ENCODE results near the gene CCSER1. TPM values are rescaled to one million over a fixed set of nuclear protein-coding genes. Genes with fewer than 3 reads are reported as not detected.

Gene CCSER1
- total RNA-seq, 2 experiments from 2014 or later, result not detected

- DNase-seq (ENCODE audit: low spot score), result no peak
- H2AFZ ChIP-seq (ENCODE audit: low read length), result no peak overlapping the region
- BruUV-seq (replicated peaks), result no TSS peak
- no peaks in the 10 kb centered on the region for H3K4me1 ChIP-seq (ENCODE audit: insufficient read depth, low read length, poor library complexity, severe bottlenecking)
- H3K79me2 ChIP-seq (ENCODE audit: insufficient read depth, low read depth, low read length), result no peaks in the 10 kb centered on the region
- no peak overlapping the region for H3K4me3 ChIP-seq (ENCODE audit: low read depth, low read length, poor library complexity, severe bottlenecking)
- no peak overlapping the region for H3K27ac ChIP-seq (ENCODE audit: low read depth, low read length, poor library complexity, severe bottlenecking)
- intact Hi-C loops (cut with micrococcal nuclease; ENCODE audit: unreplicated experiment), result no loop called here
- no peaks in the 10 kb centered on the region for H3K36me3 ChIP-seq (ENCODE audit: insufficient read depth, low read length)
- ChIA-PET POLR2A (no interaction called here), CTCF (ENCODE audit: unreplicated experiment) (no interaction called here)
- H4K20me1 ChIP-seq (ENCODE audit: insufficient read depth, low read length), result no peaks in the 10 kb centered on the region
- no peak overlapping the region for H3K4me2 ChIP-seq (ENCODE audit: low read length)
- TF ChIP-seq, protein P1, sequence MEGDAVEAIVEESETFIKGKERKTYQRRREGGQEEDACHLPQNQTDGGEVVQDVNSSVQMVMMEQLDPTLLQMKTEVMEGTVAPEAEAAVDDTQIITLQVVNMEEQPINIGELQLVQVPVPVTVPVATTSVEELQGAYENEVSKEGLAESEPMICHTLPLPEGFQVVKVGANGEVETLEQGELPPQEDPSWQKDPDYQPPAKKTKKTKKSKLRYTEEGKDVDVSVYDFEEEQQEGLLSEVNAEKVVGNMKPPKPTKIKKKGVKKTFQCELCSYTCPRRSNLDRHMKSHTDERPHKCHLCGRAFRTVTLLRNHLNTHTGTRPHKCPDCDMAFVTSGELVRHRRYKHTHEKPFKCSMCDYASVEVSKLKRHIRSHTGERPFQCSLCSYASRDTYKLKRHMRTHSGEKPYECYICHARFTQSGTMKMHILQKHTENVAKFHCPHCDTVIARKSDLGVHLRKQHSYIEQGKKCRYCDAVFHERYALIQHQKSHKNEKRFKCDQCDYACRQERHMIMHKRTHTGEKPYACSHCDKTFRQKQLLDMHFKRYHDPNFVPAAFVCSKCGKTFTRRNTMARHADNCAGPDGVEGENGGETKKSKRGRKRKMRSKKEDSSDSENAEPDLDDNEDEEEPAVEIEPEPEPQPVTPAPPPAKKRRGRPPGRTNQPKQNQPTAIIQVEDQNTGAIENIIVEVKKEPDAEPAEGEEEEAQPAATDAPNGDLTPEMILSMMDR (conservative IDR thresholded peaks at IDR 0.05; ENCODE audit: low read length), result no peak
- no peak for TF ChIP-seq EZH2phosphoT487 (IDR thresholded peaks at IDR 0.05; ENCODE audit: borderline replicate concordance, low read depth, low read length)
- no peaks in the 10 kb centered on the region for H3K9me3 ChIP-seq (ENCODE audit: low read length)
- H3K9me2 ChIP-seq (ENCODE audit: insufficient read depth, low read length), result no peaks in the 10 kb centered on the region
Measured at GRCh38 chr4:91577864-91578263, 1450.7 kb downstream of the CCSER1 start.

GRCh38 chr4:91590260-91590659, 1463.1 kb downstream of the CCSER1 start:
- no peak overlapping the region for H3K27ac ChIP-seq (ENCODE audit: low read depth, low read length, poor library complexity, severe bottlenecking)
- H3K36me3 ChIP-seq (ENCODE audit: insufficient read depth, low read length), result no peaks in the 10 kb centered on the region
- POLR2A ChIA-PET, result no interaction called here
- H3K9me3 ChIP-seq (ENCODE audit: low read length), result no peaks in the 10 kb centered on the region
- no peak overlapping the region for H2AFZ ChIP-seq (ENCODE audit: low read length)
- no peak overlapping the region for H3K4me2 ChIP-seq (ENCODE audit: low read length)
- H3K4me1 ChIP-seq (ENCODE audit: insufficient read depth, low read length, poor library complexity, severe bottlenecking), result no peaks in the 10 kb centered on the region
- no peaks in the 10 kb centered on the region for H3K79me2 ChIP-seq (ENCODE audit: insufficient read depth, low read depth, low read length)
- TF ChIP-seq EZH2phosphoT487 (IDR thresholded peaks at IDR 0.05; ENCODE audit: borderline replicate concordance, low read depth, low read length), result no peak
- TF ChIP-seq, protein P1 (conservative IDR thresholded peaks at IDR 0.05; ENCODE audit: low read length), result no peak
- H4K20me1 ChIP-seq (ENCODE audit: insufficient read depth, low read length), result no peaks in the 10 kb centered on the region
- CTCF ChIA-PET (ENCODE audit: unreplicated experiment), result no interaction called here
- intact Hi-C loops (cut with micrococcal nuclease; ENCODE audit: unreplicated experiment), result no loop called here
- no TSS peak for BruUV-seq (replicated peaks)
- DNase-seq (ENCODE audit: low spot score), result no peak
- no peak overlapping the region for H3K4me3 ChIP-seq (ENCODE audit: low read depth, low read length, poor library complexity, severe bottlenecking)
- H3K9me2 ChIP-seq (ENCODE audit: insufficient read depth, low read length), result no peaks in the 10 kb centered on the region

DNA sequence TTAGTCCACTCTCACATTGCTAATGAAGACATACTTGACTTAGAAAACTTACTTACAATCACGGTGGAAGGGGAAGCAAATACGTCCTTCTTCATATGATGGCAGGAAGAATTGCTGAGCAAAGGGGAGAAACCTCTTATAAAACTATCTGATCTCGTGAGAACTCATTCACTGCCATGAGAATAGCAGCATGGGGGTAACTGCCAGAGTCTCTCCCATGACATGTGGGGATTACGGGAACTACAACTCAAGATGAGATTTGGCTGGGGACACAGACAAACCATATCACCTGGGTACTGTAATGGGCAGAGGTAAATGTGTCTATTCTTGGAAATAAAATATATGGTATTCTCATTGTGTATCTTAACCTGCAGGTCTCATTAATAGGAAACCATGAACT, 1464.9 kb downstream of the CCSER1 start:
- BruUV-seq (replicated peaks), result no TSS peak
- no peak overlapping the region for H3K4me3 ChIP-seq (ENCODE audit: low read depth, low read length, poor library complexity, severe bottlenecking)
- H3K36me3 ChIP-seq (ENCODE audit: insufficient read depth, low read length), result no peaks in the 10 kb centered on the region

More for the DNA sequence above, 1464.9 kb downstream of the CCSER1 start:
- no peaks in the 10 kb centered on the region for H3K79me2 ChIP-seq (ENCODE audit: insufficient read depth, low read depth, low read length)
- no peak for DNase-seq (ENCODE audit: low spot score)
- no peak overlapping the region for H3K27ac ChIP-seq (ENCODE audit: low read depth, low read length, poor library complexity, severe bottlenecking)
- ChIA-PET POLR2A (no interaction called here), CTCF (ENCODE audit: unreplicated experiment) (no interaction called here)
- no peaks in the 10 kb centered on the region for H3K9me2 ChIP-seq (ENCODE audit: insufficient read depth, low read length)
- no peaks in the 10 kb centered on the region for H3K9me3 ChIP-seq (ENCODE audit: low read length)
- no peak overlapping the region for H2AFZ ChIP-seq (ENCODE audit: low read length)
- H3K4me2 ChIP-seq (ENCODE audit: low read length), result no peak overlapping the region
- TF ChIP-seq, protein P1 (conservative IDR thresholded peaks at IDR 0.05; ENCODE audit: low read length), result no peak
- TF ChIP-seq EZH2phosphoT487 (IDR thresholded peaks at IDR 0.05; ENCODE audit: borderline replicate concordance, low read depth, low read length), result no peak
- no peaks in the 10 kb centered on the region for H4K20me1 ChIP-seq (ENCODE audit: insufficient read depth, low read length)
- intact Hi-C loops (cut with micrococcal nuclease; ENCODE audit: unreplicated experiment), result no loop called here
- H3K4me1 ChIP-seq (ENCODE audit: insufficient read depth, low read length, poor library complexity, severe bottlenecking), result no peaks in the 10 kb centered on the region
